NCI-H345 treated with DMSO at 0.1 percent for 48 hours (cell line): ENCODE results near the gene SOX5.
"Not testable (repeated sequence)": the region's sequence is repeated elsewhere in the genome, so short reads cannot be mapped to it uniquely, and the experiment has no call there.

Experiments used
- DNase-seq: peaks from one replicate; lab custom pipeline; 2025; ENCODE audit not compliant: unreplicated experiment; lab: John Stamatoyannopoulos, UW

Gene SOX5

GRCh38 chr12:23911574-23911973 lies 37.9 kb downstream of the SOX5 start:
- no peak for DNase-seq

- no peak for DNase-seq
Measured at GRCh38 chr12:23909551-23909950, 39.9 kb downstream of the SOX5 start.

- no peak for DNase-seq
Measured at GRCh38 chr12:23906329-23906728, 43.1 kb downstream of the SOX5 start.

GRCh38 chr12:23899434-23899833 lies 50.0 kb downstream of the SOX5 start:
- no peak for DNase-seq

GRCh38 chr12:23898121-23898520 lies 51.3 kb downstream of the SOX5 start:
- no peak for DNase-seq

- no peak for DNase-seq
Measured at GRCh38 chr12:23895792-23896218, 53.7 kb downstream of the SOX5 start.

- DNase-seq, result no peak
Measured at GRCh38 chr12:23893611-23894010, 55.9 kb downstream of the SOX5 start.

GRCh38 chr12:23891115-23891514 lies 58.4 kb downstream of the SOX5 start:
- DNase-seq, result no peak

GRCh38 chr12:23889069-23889440 lies 60.4 kb downstream of the SOX5 start:
- DNase-seq, result no peak

- DNase-seq, result no peak
Measured at GRCh38 chr12:23888396-23889068, 60.9 kb downstream of the SOX5 start.

GRCh38 chr12:23887055-23887835 lies 62.2 kb downstream of the SOX5 start:
- no peak for DNase-seq

GRCh38 chr12:23885394-23885793 lies 64.1 kb downstream of the SOX5 start:
- DNase-seq, result no peak

GRCh38 chr12:23884909-23885308 lies 64.6 kb downstream of the SOX5 start:
- no peak for DNase-seq

- no peak for DNase-seq
Measured at GRCh38 chr12:23880988-23881387, 68.5 kb downstream of the SOX5 start.

- DNase-seq, result not testable (repeated sequence)
Measured at GRCh38 chr12:23876618-23877017, 72.9 kb downstream of the SOX5 start.

GRCh38 chr12:23867794-23868193 lies 81.7 kb downstream of the SOX5 start:
- DNase-seq, result no peak

GRCh38 chr12:23862701-23863100 lies 86.8 kb downstream of the SOX5 start:
- DNase-seq, result no peak

GRCh38 chr12:23860019-23860418 lies 89.5 kb downstream of the SOX5 start:
- DNase-seq, result no peak

- no peak for DNase-seq
Measured at GRCh38 chr12:23857178-23857577, 92.3 kb downstream of the SOX5 start.

- no peak for DNase-seq
Measured at GRCh38 chr12:23855813-23856212, 93.7 kb downstream of the SOX5 start.

- no peak for DNase-seq
Measured at GRCh38 chr12:23854598-23854997, 94.9 kb downstream of the SOX5 start.

GRCh38 chr12:23853640-23854039 lies 95.8 kb downstream of the SOX5 start:
- no peak for DNase-seq

GRCh38 chr12:23851602-23852001 lies 97.9 kb downstream of the SOX5 start:
- no peak for DNase-seq
